Esophagus muscularis mucosa (tissue), 4 donors: ENCODE measurements around the gene SLC25A22. TPM values are rescaled to one million over a fixed set of nuclear protein-coding genes. Genes with fewer than 3 reads are reported as not detected.

Experiments used
- DNase-seq: peaks from one replicate; pipeline ENCODE4 v3.0.0-alpha.2; 2017; ENCODE audit errors: extremely low spot score
- H3K27ac ChIP-seq, 4 donors: fragments of 200-600 bp; sonication (generic); replicated peaks in 1 of 4; 1 replicate in 3 of 4; 2 replicates in 1 of 4; pipeline ENCODE4 v1.5.1; 2016 to 2019; ENCODE audit warnings: mild to moderate bottlenecking in 1 of 4
- H3K27me3 ChIP-seq, 4 donors: fragments of 200-600 bp; sonication (generic); one replicate each; pipeline versions ENCODE4 v1.5.1 to v1.6.0; 2016 to 2019
- H3K36me3 ChIP-seq, 4 donors: fragments of 200-600 bp; sonication (generic); one replicate each; pipeline ENCODE4 v1.5.1; 2016 to 2019
- H3K4me1 ChIP-seq, 4 donors: fragments of 200-600 bp; sonication (generic); one replicate each; pipeline ENCODE4 v1.5.1; 2016 to 2019
- H3K4me3 ChIP-seq, 4 donors: fragments of 200-600 bp; sonication (generic); 1 replicate in 2 of 4; 2 replicates in 2 of 4; pipeline ENCODE4 v1.5.1; 2016 to 2019; ENCODE audit warnings: mild to moderate bottlenecking in 4 of 4, moderate library complexity in 1 of 4
- H3K9me3 ChIP-seq, 4 donors: fragments of 200-600 bp; sonication (generic); 1 replicate in 3 of 4; 2 replicates in 1 of 4; pipeline ENCODE4 v1.5.1; 2016 to 2019
- CTCF ChIP-seq, 3 experiments: fragments of 200-600 bp in 2 of 3; fragments of 450-650 bp in 1 of 3; sonication (generic) in 2 of 3; IDR thresholded peaks; one replicate each; pipeline ENCODE4 v1.5.1; 2017 to 2019; ENCODE audit warnings: antibody characterized with exemption in 3 of 3, mild to moderate bottlenecking in 2 of 3, moderate library complexity in 1 of 3
- EP300 ChIP-seq: sonication (generic); formaldehyde crosslinking; IDR thresholded peaks from one replicate; pipeline ENCODE4 v1.6.1; 2017; ENCODE audit warnings: antibody characterized with exemption
- POLR2A ChIP-seq: fragments of 450-650 bp; IDR thresholded peaks from one replicate; pipeline ENCODE4 v1.6.1; 2017; ENCODE audit warnings: antibody characterized with exemption, moderate library complexity, mild to moderate bottlenecking, low read depth
- POLR2AphosphoS5 ChIP-seq, 2 donors: sonication (generic); formaldehyde crosslinking; IDR thresholded peaks; one replicate each; pipeline ENCODE4 v1.6.1; 2017; ENCODE audit warnings: antibody characterized with exemption in 2 of 2
- WGBS: methylation state at CpG from one replicate; pipeline ENCODE4 v1.1.5; 2018; 5-methylcytosine and 5-hydroxymethylcytosine counted together
- intact Hi-C: fragments of 100-400 bp; cut with DNase I; formaldehyde crosslinking; loops from one replicate; pipeline ENCODE4 v1.15.1; 2023
- total RNA-seq, 4 donors: library from RNA; depleted of rRNA; stranded (reverse); fragments of >200 nt; gene quantifications; one replicate each; pipeline versions ENCODE4 v1.1.0 to v1.2.1, GENCODE V29; 2016

SLC25A22 gene
- total RNA-seq, 4 donors from 2014 or later: 5.0 to 11.0 (median 9.5) TPM

GRCh38 chr11:788953-789940 is 8.8 kb downstream of the SLC25A22 start:
- no peak for TF ChIP-seq CTCF (IDR thresholded peaks at IDR 0.05)
- no peak for TF ChIP-seq POLR2A
- no peak for TF ChIP-seq POLR2AphosphoS5 (IDR thresholded peaks at IDR 0.05)
- TF ChIP-seq EP300: no peak
- peaks cover 0 to 33% (median 26%) of the 10 kb centered on the region in 4 donors for H3K36me3 ChIP-seq
- H3K4me3 ChIP-seq: peak overlapping the region in 3 of 4 donors; percentile 18 to 39 (median 28)
- WGBS: 50% methylated on average over 18 of the region's 31 CpGs
- DNase-seq: no peak
- no peaks in the 10 kb centered on the region for H3K9me3 ChIP-seq
- intact Hi-C loops: no loop called here
- no peak overlapping the region for H3K27ac ChIP-seq
- peaks cover 0 to 21% (median 12%) of the 10 kb centered on the region in 4 donors for H3K4me1 ChIP-seq
- peaks cover 0 to 42% (median 12%) of the 10 kb centered on the region in 4 donors for H3K27me3 ChIP-seq

- intact Hi-C loops: no loop called here
- Histone ChIP-seq H3K27me3 (peaks cover 0 to 42% (median 12%) of the 10 kb centered on the region in 4 donors), H3K4me1 (peaks cover 9 to 26% (median 17%) of the 10 kb centered on the region in 4 donors), H3K9me3 (no peaks in the 10 kb centered on the region), H3K4me3 (no peak overlapping the region), H3K36me3 (peaks cover 0 to 29% (median 20%) of the 10 kb centered on the region in 4 donors), H3K27ac (no peak overlapping the region)
- no peak for TF ChIP-seq EP300
- DNase-seq: no peak
- WGBS: 74% methylated on average over 19 of the region's 28 CpGs
Observed at GRCh38 chr11:788009-788640, 10.0 kb downstream of the SLC25A22 start.

GRCh38 chr11:787084-787675 is 10.9 kb downstream of the SLC25A22 start:
- Histone ChIP-seq H3K27me3 (peaks cover 0 to 42% (median 12%) of the 10 kb centered on the region in 4 donors), H3K27ac (no peak overlapping the region), H3K4me3 (no peak overlapping the region), H3K36me3 (peaks cover 0 to 19% (median 11%) of the 10 kb centered on the region in 4 donors), H3K4me1 (peaks cover 10 to 32% (median 19%) of the 10 kb centered on the region in 4 donors), H3K9me3 (no peaks in the 10 kb centered on the region)
- WGBS: 87% methylated on average over 18 of the region's 24 CpGs
- DNase-seq: no peak
- TF ChIP-seq EP300 (no peak), POLR2A (no peak), CTCF (IDR thresholded peaks at IDR 0.05) (no peak), POLR2AphosphoS5 (IDR thresholded peaks at IDR 0.05) (no peak)
- intact Hi-C loops: no loop called here

GRCh38 chr11:786235-787083 is 11.6 kb downstream of the SLC25A22 start:
- no peak overlapping the region for H3K27ac ChIP-seq
- peaks cover 0 to 37% (median 12%) of the 10 kb centered on the region in 4 donors for H3K27me3 ChIP-seq
- peaks cover 0 to 12% (median 4%) of the 10 kb centered on the region in 4 donors for H3K36me3 ChIP-seq
- H3K4me1 ChIP-seq: peaks cover 10 to 32% (median 19%) of the 10 kb centered on the region in 4 donors
- no peaks in the 10 kb centered on the region for H3K9me3 ChIP-seq
- no peak for TF ChIP-seq CTCF (IDR thresholded peaks at IDR 0.05)
- TF ChIP-seq POLR2AphosphoS5 (IDR thresholded peaks at IDR 0.05): no peak
- no peak for TF ChIP-seq EP300
- no peak for TF ChIP-seq POLR2A
- H3K4me3 ChIP-seq: no peak overlapping the region
- 80% methylated on average over 15 of the region's 24 CpGs for WGBS
- intact Hi-C loops: no loop called here
- no peak for DNase-seq
